Mesenchymal stem cell (in vitro differentiated cells and primary cell): ENCODE results near the gene PPM1J. TPM values are rescaled to one million over a fixed set of nuclear protein-coding genes. Genes with fewer than 3 reads are reported as not detected.
A peak's percentile ranks its signal among the peaks of the same experiment; 100 is the strongest.

ENCODE experiments used
- DNase-seq: peaks from one replicate; pipeline ENCODE4 v3.0.0-alpha.2; 2013
- H2AFZ ChIP-seq: one replicate; pipeline ENCODE4 v1.6.1; 2013; ENCODE audit warnings: low read depth, mild to moderate bottlenecking, control low read depth, inconsistent platforms, low read length, moderate library complexity
- H2AK5ac ChIP-seq: 2 replicates; pipeline ENCODE4 v1.6.1; 2013; ENCODE audit warnings: low read length, moderate library complexity, mild to moderate bottlenecking, inconsistent platforms; ENCODE audit not compliant: severe bottlenecking
- H2BK120ac ChIP-seq: one replicate; pipeline ENCODE4 v1.6.1; 2013; ENCODE audit warnings: low read depth, mild to moderate bottlenecking, inconsistent platforms, low read length, moderate library complexity
- H2BK12ac ChIP-seq, 2 experiments: one replicate each; pipeline ENCODE4 v1.6.1; 2013; ENCODE audit warnings: inconsistent platforms in 2 of 2, low read length in 2 of 2, mild to moderate bottlenecking in 2 of 2, moderate library complexity in 2 of 2, control low read depth in 1 of 2
- H2BK15ac ChIP-seq: one replicate; pipeline ENCODE4 v1.6.1; 2013; ENCODE audit warnings: mild to moderate bottlenecking, low read depth, inconsistent platforms; ENCODE audit not compliant: poor library complexity, severe bottlenecking
- H2BK5ac ChIP-seq: 2 replicates; pipeline ENCODE4 v1.6.1; 2013; ENCODE audit warnings: low read depth, mild to moderate bottlenecking, low read length, control low read depth, inconsistent platforms; ENCODE audit not compliant: poor library complexity, severe bottlenecking
- H3K14ac ChIP-seq, 2 experiments: one replicate each; pipeline ENCODE4 v1.6.1; 2013; ENCODE audit warnings: inconsistent platforms in 2 of 2, low read length in 2 of 2, control low read depth in 1 of 2, mild to moderate bottlenecking in 1 of 2, moderate library complexity in 1 of 2
- H3K18ac ChIP-seq, 2 experiments: one replicate each; pipeline ENCODE4 v1.6.1; 2013; ENCODE audit warnings: inconsistent platforms in 2 of 2, low read length in 2 of 2, control low read depth in 1 of 2, low read depth in 1 of 2, mild to moderate bottlenecking in 1 of 2
- H3K23ac ChIP-seq, 2 experiments: one replicate each; pipeline ENCODE4 v1.6.1; 2013; ENCODE audit warnings: inconsistent platforms in 2 of 2, low read length in 2 of 2, mild to moderate bottlenecking in 2 of 2, moderate library complexity in 2 of 2, control low read depth in 1 of 2
- H3K27ac ChIP-seq: 2 replicates; pipeline ENCODE4 v1.5.1; 2013; ENCODE audit warnings: mild to moderate bottlenecking, moderate library complexity, low read length, control low read depth, inconsistent platforms; ENCODE audit not compliant: poor library complexity, severe bottlenecking
- H3K27me3 ChIP-seq, 2 experiments: 2 replicates each; pipeline versions ENCODE4 v1.6.1 to v1.7.0; 2013; ENCODE audit warnings: low read length in 2 of 2, mild to moderate bottlenecking in 2 of 2, moderate library complexity in 2 of 2, control low read depth in 1 of 2, inconsistent platforms in 1 of 2; ENCODE audit not compliant: control insufficient read depth in 1 of 2, insufficient read depth in 1 of 2
- H3K36me3 ChIP-seq, 2 experiments: 2 replicates each; pipeline versions ENCODE4 v1.6.1 to v1.7.0; 2013; ENCODE audit warnings: low read length in 2 of 2, control low read depth in 1 of 2, inconsistent platforms in 1 of 2, low read depth in 1 of 2, mild to moderate bottlenecking in 1 of 2; ENCODE audit not compliant: insufficient read depth in 2 of 2, control insufficient read depth in 1 of 2
- H3K4ac ChIP-seq, 2 experiments: one replicate each; pipeline ENCODE4 v1.6.1; 2013; ENCODE audit warnings: inconsistent platforms in 2 of 2, low read length in 2 of 2, mild to moderate bottlenecking in 2 of 2, moderate library complexity in 2 of 2, control low read depth in 1 of 2, low read depth in 1 of 2
- H3K4me1 ChIP-seq: 2 replicates; pipeline ENCODE4 v1.6.1; 2013; ENCODE audit warnings: low read depth, low read length, control low read depth; ENCODE audit not compliant: control insufficient read depth, insufficient read depth
- H3K4me2 ChIP-seq: 2 replicates; pipeline ENCODE4 v1.6.1; 2013; ENCODE audit warnings: low read length, mild to moderate bottlenecking, inconsistent platforms; ENCODE audit not compliant: poor library complexity, severe bottlenecking
- H3K4me3 ChIP-seq, 2 experiments: 2 replicates each; pipeline versions ENCODE4 v1.5.1 to v1.7.0; 2013; ENCODE audit warnings: low read length in 2 of 2, mild to moderate bottlenecking in 2 of 2, control low read depth in 1 of 2, low read depth in 1 of 2; ENCODE audit not compliant: insufficient read depth in 1 of 2
- H3K79me1 ChIP-seq: replicated peaks from 2 replicates; pipeline ENCODE4 v1.6.1; 2013; ENCODE audit warnings: mild to moderate bottlenecking, control low read depth, low read length, inconsistent platforms; ENCODE audit not compliant: poor library complexity, severe bottlenecking
- H3K9ac ChIP-seq: 2 replicates; pipeline ENCODE4 v1.7.0; 2013; ENCODE audit warnings: mild to moderate bottlenecking, low read length, moderate library complexity
- H3K9me3 ChIP-seq: 2 replicates; pipeline ENCODE4 v1.7.0; 2013; ENCODE audit warnings: mild to moderate bottlenecking, low read length; ENCODE audit not compliant: control insufficient read depth
- H4K8ac ChIP-seq: one replicate; pipeline ENCODE4 v1.6.1; 2013; ENCODE audit warnings: inconsistent platforms, mild to moderate bottlenecking, low read length, moderate library complexity
- H4K91ac ChIP-seq: one replicate; pipeline ENCODE4 v1.6.1; 2013; ENCODE audit warnings: mild to moderate bottlenecking, low read length, inconsistent platforms
- WGBS: methylation state at CpG from one replicate; pipeline ENCODE4 v1.1.7; 2013; ENCODE audit warnings: mixed read lengths; 5-methylcytosine and 5-hydroxymethylcytosine counted together
- polyA plus RNA-seq, 2 experiments: library from polyadenylated mRNA; stranded (reverse); fragments of 200-250 nt; gene quantifications; one replicate each; pipeline ENCODE4 v1.2.3, GENCODE V29; 2013

PPM1J gene, protein sequence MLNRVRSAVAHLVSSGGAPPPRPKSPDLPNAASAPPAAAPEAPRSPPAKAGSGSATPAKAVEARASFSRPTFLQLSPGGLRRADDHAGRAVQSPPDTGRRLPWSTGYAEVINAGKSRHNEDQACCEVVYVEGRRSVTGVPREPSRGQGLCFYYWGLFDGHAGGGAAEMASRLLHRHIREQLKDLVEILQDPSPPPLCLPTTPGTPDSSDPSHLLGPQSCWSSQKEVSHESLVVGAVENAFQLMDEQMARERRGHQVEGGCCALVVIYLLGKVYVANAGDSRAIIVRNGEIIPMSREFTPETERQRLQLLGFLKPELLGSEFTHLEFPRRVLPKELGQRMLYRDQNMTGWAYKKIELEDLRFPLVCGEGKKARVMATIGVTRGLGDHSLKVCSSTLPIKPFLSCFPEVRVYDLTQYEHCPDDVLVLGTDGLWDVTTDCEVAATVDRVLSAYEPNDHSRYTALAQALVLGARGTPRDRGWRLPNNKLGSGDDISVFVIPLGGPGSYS
- 0.90 TPM for polyA plus RNA-seq (2013, experiment 1 of 2)
- 0.93 TPM for polyA plus RNA-seq (2013, experiment 2 of 2)

DNA sequence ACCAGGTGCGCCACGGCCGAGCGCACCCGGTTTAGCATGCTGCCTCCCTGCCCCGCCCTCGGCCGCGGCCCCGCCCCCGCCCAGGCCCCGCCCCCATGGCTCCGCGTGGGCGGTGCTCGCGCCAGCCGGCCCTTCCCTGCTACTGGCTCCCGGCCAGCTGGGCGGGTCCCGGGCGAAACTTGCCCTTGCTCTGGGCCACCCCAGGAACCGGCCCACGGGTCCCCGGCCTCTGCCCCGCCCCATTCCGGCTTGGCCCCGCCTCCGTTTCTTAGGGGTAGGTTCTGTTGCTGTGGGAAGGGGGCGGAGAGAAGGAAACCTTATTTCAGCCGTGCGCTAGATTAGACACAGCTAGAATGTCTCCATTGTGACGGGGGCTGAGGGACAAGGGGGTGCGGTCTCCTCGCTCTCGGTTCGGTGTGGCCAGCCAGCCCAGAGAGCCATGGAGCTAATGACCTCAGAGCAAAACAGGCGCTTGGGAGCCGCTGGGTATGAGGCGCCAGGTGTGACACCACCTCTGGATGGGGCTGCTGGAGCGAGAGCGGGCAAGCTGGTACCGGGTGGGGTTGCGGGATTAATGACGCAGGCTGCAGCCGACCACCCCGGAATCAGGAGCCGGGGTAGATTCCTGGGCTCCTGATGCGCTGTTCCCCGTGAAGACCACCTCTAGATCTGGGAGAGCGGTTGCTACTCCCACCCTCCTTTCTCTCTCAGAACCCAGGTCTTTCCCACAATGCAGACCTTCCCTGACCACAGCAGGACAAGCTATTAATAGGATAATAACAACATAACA lies at the start of gene PPM1J:
TSS of gene PPM1J (minus strand) at position 69 of the 790 bp plus-strand sequence. CDS start at position 38, 31 bp downstream.
- no peak within 1 kb of the TSS for H2AK5ac ChIP-seq
- WGBS = under 1% methylated on average over 47 of the region's 51 CpGs

DNA sequence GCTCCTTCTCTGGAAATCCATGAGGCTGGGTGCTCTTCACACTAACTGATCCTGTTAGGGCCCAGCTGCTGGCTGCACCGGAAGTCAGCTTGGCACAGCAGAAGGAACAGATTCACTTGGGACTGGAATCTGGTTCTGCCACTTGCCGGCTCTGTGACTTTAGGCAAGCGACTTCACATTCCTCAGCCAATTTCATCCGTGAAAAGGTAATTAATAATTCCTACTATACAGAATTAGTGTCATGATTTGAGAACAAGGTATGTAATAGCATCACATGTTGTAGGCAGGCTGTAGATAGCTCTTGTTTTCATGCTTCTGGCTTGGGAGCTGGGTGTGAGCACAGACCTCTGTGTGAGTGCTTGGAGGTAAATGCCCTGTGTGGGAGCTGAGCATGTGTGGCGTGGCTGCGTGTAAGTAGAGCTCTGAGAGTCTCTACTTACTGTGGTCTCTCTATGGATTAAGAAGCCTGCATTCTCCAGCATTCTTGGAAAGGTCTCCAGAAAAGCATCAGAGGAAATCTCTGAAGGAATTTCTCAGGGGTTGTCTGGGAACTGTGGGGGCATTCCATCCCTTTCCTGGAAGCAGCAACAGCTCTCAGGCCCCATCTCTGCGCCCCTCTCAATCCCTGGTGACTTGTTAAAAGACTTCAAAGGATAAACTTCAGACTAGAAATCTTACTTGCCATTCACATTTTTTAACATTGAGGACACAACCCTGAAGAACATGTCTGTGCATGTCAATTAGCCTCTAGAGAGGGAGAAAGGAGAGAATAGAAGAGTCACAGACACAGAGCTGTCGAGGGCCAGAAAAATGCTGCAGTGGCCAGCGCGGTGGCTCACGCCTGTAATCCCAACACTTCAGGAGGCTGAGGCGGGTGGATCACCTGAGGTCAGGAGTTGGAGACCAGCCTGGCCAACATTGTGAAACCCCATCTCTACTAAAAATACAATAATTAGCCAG lies 47.7 kb upstream of the PPM1J start:
- Histone ChIP-seq H2AFZ (no peak overlapping the region), H4K8ac (peak overlapping the region; percentile 83), H3K9me3 (no peaks in the 10 kb centered on the region), H3K27ac (peak overlapping the region; percentile 31), H3K79me1 (no peaks in the 10 kb centered on the region), H3K18ac (peak overlapping the region in 1 of 2 experiments; percentile 71), H3K36me3 (no peaks in the 10 kb centered on the region), H3K4me2 (no peak overlapping the region), H2BK5ac (no peak overlapping the region), H2AK5ac (no peak overlapping the region), H3K23ac (no peak overlapping the region), H3K4ac (peak overlapping the region in 1 of 2 experiments; percentile 38), H2BK15ac (no peak overlapping the region), H3K9ac (peak overlapping the region; percentile 22), H4K91ac (no peak overlapping the region), H3K4me1 (peaks cover 7% of the 10 kb centered on the region), H3K4me3 (no peak overlapping the region), H3K27me3 (peaks cover 0 to under 1% of the 10 kb centered on the region in 2 experiments), H3K14ac (no peak overlapping the region), H2BK12ac (peak overlapping the region in 1 of 2 experiments; percentile 2), H2BK120ac (no peak overlapping the region)
- DNase-seq = no peak
- 78% methylated on average over 10 of the region's 12 CpGs for WGBS

More for the DNA sequence above, at the start of gene PPM1J:
- Histone ChIP-seq H3K18ac (peak within 1 kb of the TSS; percentile 21 to 63), H3K27ac (no peak within 1 kb of the TSS), H2AFZ (peak within 1 kb of the TSS; percentile 72), H2BK12ac (no peak within 1 kb of the TSS), H3K23ac (peak within 1 kb of the TSS in 1 of 2 experiments; percentile 6), H3K4ac (no peak within 1 kb of the TSS), H2BK15ac (no peak within 1 kb of the TSS), H2BK5ac (no peak within 1 kb of the TSS), H3K27me3 (peaks cover 8 to 14% of the 10 kb centered on the region in 2 experiments), H3K4me2 (peak within 1 kb of the TSS; percentile 100), H3K9me3 (no peaks in the 10 kb centered on the region), H4K8ac (no peak within 1 kb of the TSS), H3K4me3 (peak within 1 kb of the TSS; percentile 63 to 87), H3K36me3 (peaks cover 0 to 7% of the 10 kb centered on the region in 2 experiments), H3K79me1 (no peaks in the 10 kb centered on the region), H3K4me1 (peaks cover 29% of the 10 kb centered on the region), H2BK120ac (no peak within 1 kb of the TSS), H3K14ac (peak within 1 kb of the TSS in 1 of 2 experiments; percentile 20), H4K91ac (no peak within 1 kb of the TSS), H3K9ac (peak within 1 kb of the TSS; percentile 79)
- DNase-seq = peak; percentile 95

DNA sequence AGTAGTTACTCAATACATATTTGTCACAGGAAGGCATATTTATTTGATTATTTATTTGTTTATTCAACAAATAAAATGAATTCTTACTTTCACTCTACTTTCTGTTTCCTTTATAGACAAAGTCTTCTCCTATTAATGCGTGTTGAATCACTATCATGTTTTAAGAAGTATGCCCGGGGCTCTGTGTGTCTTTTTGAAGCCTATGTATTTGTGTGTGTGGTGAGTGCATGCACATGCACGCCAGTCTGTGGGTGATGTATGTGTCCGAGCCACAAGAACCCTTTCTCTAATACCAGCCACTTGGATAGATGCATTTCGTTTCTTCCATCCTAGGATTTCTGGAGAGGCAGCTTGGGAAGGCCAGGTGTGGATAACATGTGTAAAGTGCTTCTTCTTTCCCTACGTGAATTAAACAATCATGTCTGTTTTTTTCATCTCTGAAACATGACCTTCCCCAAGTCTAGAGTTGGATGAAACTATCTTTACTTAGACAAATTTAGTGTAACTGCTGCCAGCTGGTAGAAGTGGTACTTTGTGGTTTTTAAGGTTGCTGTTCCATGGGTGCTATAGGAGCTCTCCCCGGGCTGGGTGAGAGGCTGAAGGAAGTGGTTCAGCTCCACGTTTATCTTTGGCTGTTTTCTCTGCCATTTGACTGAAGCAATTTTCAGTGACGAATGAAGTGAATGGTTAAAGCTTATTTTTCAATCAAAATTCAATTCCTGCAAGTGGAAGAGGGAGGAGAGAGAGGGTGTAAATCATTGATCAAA lies 46.8 kb upstream of the PPM1J start:
- H3K79me1 ChIP-seq = no peaks in the 10 kb centered on the region
- no peak overlapping the region for H3K4me2 ChIP-seq
- H3K4ac ChIP-seq = no peak overlapping the region
- peaks cover 7% of the 10 kb centered on the region for H3K4me1 ChIP-seq
- H3K4me3 ChIP-seq = no peak overlapping the region
- no peak overlapping the region for H4K8ac ChIP-seq
- peaks cover 3 to 10% of the 10 kb centered on the region in 2 experiments for H3K27me3 ChIP-seq
- DNase-seq = no peak
- no peaks in the 10 kb centered on the region for H3K36me3 ChIP-seq
- no peak overlapping the region for H3K14ac ChIP-seq
- H4K91ac ChIP-seq = no peak overlapping the region
- H3K9ac ChIP-seq = no peak overlapping the region
- H2BK120ac ChIP-seq = no peak overlapping the region
- no peak overlapping the region for H2AFZ ChIP-seq
- no peak overlapping the region for H3K18ac ChIP-seq
- no peak overlapping the region for H2BK5ac ChIP-seq
- no peak overlapping the region for H2BK15ac ChIP-seq
- no peak overlapping the region for H2AK5ac ChIP-seq
- no peak overlapping the region for H2BK12ac ChIP-seq
- peak overlapping the region; percentile 31 for H3K27ac ChIP-seq
- WGBS = 66% methylated on average over 5 of the region's 9 CpGs
- no peak overlapping the region for H3K23ac ChIP-seq
- H3K9me3 ChIP-seq = no peaks in the 10 kb centered on the region
